A673 (cell line): ENCODE data around the gene ZNF837. TPM values are rescaled to one million over a fixed set of nuclear protein-coding genes. Genes with fewer than 3 reads are reported as not detected.

Experiments used
- BruUV-seq: library from RNA; stranded (reverse); fragments of 400-500 nt; replicated peaks from 2 replicates; lab custom pipeline; 2021; lab: Mats Ljungman, UMichigan
- CTCF ChIA-PET: fragments of 300-600 bp; sonication (Branson Sonifier 250); formaldehyde crosslinking; loops from one replicate; lab custom pipeline; 2022; ENCODE audit warnings: antibody characterized with exemption; lab: Charles Lee
- POLR2A ChIA-PET: fragments of 300-600 bp; sonication (Branson Sonifier 250); formaldehyde crosslinking; loops from one replicate; lab custom pipeline; 2022; ENCODE audit warnings: antibody characterized with exemption; ENCODE audit not compliant: low non-redundant PET; lab: Charles Lee
- DNase-seq: peaks from one replicate; pipeline ENCODE4 v3.0.0-alpha.2; 2015; ENCODE audit warnings: low spot score
- H3K27ac ChIP-seq: fragments of 200-600 bp; sonication (generic); 2 replicates; pipeline ENCODE4 v1.5.1; 2016; ENCODE audit warnings: mixed run types, low read depth, mild to moderate bottlenecking, mixed read lengths, antibody characterized with exemption, low read length; ENCODE audit not compliant: poor library complexity, severe bottlenecking
- H3K27me3 ChIP-seq: fragments of 200-600 bp; sonication (generic); replicated peaks from 2 replicates; pipeline ENCODE4 v1.6.1; 2017; ENCODE audit warnings: mixed run types, low read depth, mild to moderate bottlenecking, mixed read lengths, antibody characterized with exemption, low read length; ENCODE audit not compliant: insufficient read depth, poor library complexity
- H3K36me3 ChIP-seq: fragments of 200-600 bp; sonication (generic); 2 replicates; pipeline ENCODE4 v1.6.1; 2016; ENCODE audit warnings: mixed run types, mild to moderate bottlenecking, mixed read lengths, antibody characterized with exemption, low read length; ENCODE audit not compliant: insufficient read depth, poor library complexity, severe bottlenecking
- H3K4me1 ChIP-seq: fragments of 200-600 bp; sonication (generic); 2 replicates; pipeline ENCODE4 v1.6.1; 2017; ENCODE audit warnings: mixed run types, mild to moderate bottlenecking, mixed read lengths, antibody characterized with exemption, low read length; ENCODE audit not compliant: insufficient read depth, poor library complexity, severe bottlenecking
- H3K4me3 ChIP-seq: fragments of 200-600 bp; sonication (generic); 2 replicates; pipeline ENCODE4 v1.5.1; 2016; ENCODE audit warnings: low read depth, mixed run types, mild to moderate bottlenecking, mixed read lengths, low read length; ENCODE audit not compliant: poor library complexity, severe bottlenecking
- H3K9me3 ChIP-seq: fragments of 200-600 bp; sonication (generic); 2 replicates; pipeline ENCODE4 v1.6.1; 2016; ENCODE audit warnings: mixed run types, low read depth, mild to moderate bottlenecking, mixed read lengths, antibody characterized with exemption, low read length; ENCODE audit not compliant: poor library complexity, severe bottlenecking
- CTCF ChIP-seq: fragments of 300-800, 200-600 bp; sonication (generic); conservative IDR thresholded peaks from 2 replicates; pipeline ENCODE4 v1.5.1; 2017; ENCODE audit warnings: low read depth, mild to moderate bottlenecking, antibody characterized with exemption, low read length, moderate library complexity, mixed read lengths
- EZH2 ChIP-seq: fragments of 200-600 bp; sonication (generic); IDR thresholded peaks from 2 replicates; pipeline ENCODE4 v1.6.1; 2017; ENCODE audit warnings: borderline replicate concordance, low read depth, mild to moderate bottlenecking, mixed read lengths, antibody characterized with exemption, low read length; ENCODE audit not compliant: poor library complexity, severe bottlenecking
- intact Hi-C: fragments of 100-400 bp; cut with micrococcal nuclease; formaldehyde crosslinking; loops from one replicate; pipeline ENCODE4 v1.10.0; 2022; ENCODE audit not compliant: unreplicated experiment
- total RNA-seq: library from RNA; stranded (reverse); gene quantifications from 2 replicates; pipeline ENCODE4 v1.2.3, GENCODE V29; 2021

The ZNF837 gene
- total RNA-seq, 1 experiment from 2014 or later, result 1.3 TPM

- ChIA-PET CTCF (no interaction called here), POLR2A (no interaction called here)
- TF ChIP-seq EZH2, result no peak
- no peak for TF ChIP-seq CTCF
- peaks cover 4% of the 10 kb centered on the region for H3K4me1 ChIP-seq
- H3K27me3 ChIP-seq, result no peaks in the 10 kb centered on the region
- no peak for DNase-seq
- no peak within 1 kb of the TSS for H3K4me3 ChIP-seq
- intact Hi-C loops, result no loop called here
- BruUV-seq, result no TSS peak
- H3K27ac ChIP-seq, result no peak within 1 kb of the TSS
- peaks cover 49% of the 10 kb centered on the region for H3K36me3 ChIP-seq
- H3K9me3 ChIP-seq, result no peaks in the 10 kb centered on the region
Observed at GRCh38 chr19:58395220-58395978, 14.6 kb upstream of the ZNF837 start, which contains the start of gene RNF225. TSS of gene RNF225 (plus strand) at chr19:58395656. CDS start at chr19:58396090, 434 bp downstream.

GRCh38 chr19:58394821-58395219 lies 14.0 kb upstream of the ZNF837 start:
- POLR2A ChIA-PET, result no interaction called here
- intact Hi-C loops, result no loop called here

GRCh38 chr19:58393725-58394033 lies 12.8 kb upstream of the ZNF837 start:
- no TSS peak for BruUV-seq
- ChIA-PET CTCF (no interaction called here), POLR2A (no interaction called here)
- H3K27me3 ChIP-seq, result no peaks in the 10 kb centered on the region
- peaks cover 6% of the 10 kb centered on the region for H3K4me1 ChIP-seq
- no peak for DNase-seq
- H3K9me3 ChIP-seq, result no peaks in the 10 kb centered on the region
- H3K36me3 ChIP-seq, result peaks cover 62% of the 10 kb centered on the region
- H3K27ac ChIP-seq, result no peak overlapping the region
- no peak overlapping the region for H3K4me3 ChIP-seq
- no peak for TF ChIP-seq CTCF
- no peak for TF ChIP-seq EZH2
- intact Hi-C loops, result no loop called here

More at GRCh38 chr19:58394821-58395219, 14.0 kb upstream of the ZNF837 start:
- no peaks in the 10 kb centered on the region for H3K27me3 ChIP-seq
- H3K4me1 ChIP-seq, result no peaks in the 10 kb centered on the region
- BruUV-seq, result no TSS peak
- DNase-seq, result no peak
- no peak overlapping the region for H3K27ac ChIP-seq
- CTCF ChIA-PET, result no interaction called here
- H3K4me3 ChIP-seq, result no peak overlapping the region
- no peak for TF ChIP-seq EZH2
- no peak for TF ChIP-seq CTCF
- H3K36me3 ChIP-seq, result peaks cover 54% of the 10 kb centered on the region
- no peaks in the 10 kb centered on the region for H3K9me3 ChIP-seq
